Ishikawa (cell line): Measurements from ENCODE around the gene CDC42EP5.

Experiments
- CEBPB ChIP-seq: IDR thresholded peaks from 2 replicates; pipeline ENCODE4 v1.6.1; 2012
- CREB1 ChIP-seq: IDR thresholded peaks from 2 replicates; pipeline ENCODE4 v1.6.1; 2012; ENCODE audit warnings: low read depth
- EGR1 ChIP-seq: IDR thresholded peaks from 2 replicates; pipeline ENCODE4 v1.6.1; 2012
- EP300 ChIP-seq: IDR thresholded peaks from 2 replicates; pipeline ENCODE4 v1.6.1; 2012; ENCODE audit warnings: borderline replicate concordance
- FOXM1 ChIP-seq: IDR thresholded peaks from 2 replicates; pipeline ENCODE4 v1.6.1; 2012; ENCODE audit warnings: low read depth, borderline replicate concordance
- MAX ChIP-seq: IDR thresholded peaks from 2 replicates; pipeline ENCODE4 v1.6.1; 2012
- NFIC ChIP-seq: IDR thresholded peaks from 2 replicates; pipeline ENCODE4 v1.6.1; 2012
- RAD21 ChIP-seq: IDR thresholded peaks from 2 replicates; pipeline ENCODE4 v1.6.1; 2012; ENCODE audit warnings: low read depth
- TAF1 ChIP-seq: IDR thresholded peaks from 2 replicates; pipeline ENCODE4 v1.6.1; 2012; ENCODE audit warnings: low read depth, mild to moderate bottlenecking
- TCF12 ChIP-seq: IDR thresholded peaks from 2 replicates; pipeline ENCODE4 v1.6.1; 2012; ENCODE audit warnings: low read depth
- TEAD4 ChIP-seq: IDR thresholded peaks from 2 replicates; pipeline ENCODE4 v1.6.1; 2012
- USF1 ChIP-seq: IDR thresholded peaks from 2 replicates; pipeline ENCODE4 v1.6.1; 2012
- YY1 ChIP-seq: IDR thresholded peaks from 2 replicates; pipeline ENCODE4 v1.6.1; 2012; ENCODE audit warnings: low read depth
- ZBTB7A ChIP-seq: IDR thresholded peaks from 2 replicates; pipeline ENCODE4 v1.6.1; 2012; ENCODE audit warnings: low read depth
- TF ChIP-seq, protein P1 (sequence below): IDR thresholded peaks from 2 replicates; pipeline ENCODE4 v1.6.1; 2012; ENCODE audit warnings: low read depth, mild to moderate bottlenecking

The CDC42EP5 gene

DNA sequence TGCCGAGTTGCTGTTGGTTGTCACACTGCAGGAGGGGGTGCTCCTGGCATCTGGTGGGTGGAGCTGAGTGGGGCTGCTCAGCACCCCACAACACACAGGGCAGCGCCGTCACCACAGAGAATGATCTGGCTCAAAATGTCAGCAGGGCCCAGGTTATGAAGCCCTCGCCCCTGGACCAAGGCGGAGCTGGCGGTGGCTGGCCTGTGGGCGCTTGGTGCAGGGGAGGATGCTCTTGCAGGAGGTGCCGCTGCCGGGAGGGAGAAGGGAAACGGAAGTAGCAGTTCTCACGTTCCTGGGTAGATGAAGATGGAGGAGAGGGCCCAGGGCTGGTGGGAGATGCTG, 38.3 kb downstream of the CDC42EP5 start:
- TF ChIP-seq CEBPB (no peak), EGR1 (no peak), TEAD4 (no peak), FOXM1 (no peak), MAX (no peak), ZBTB7A (no peak), TCF12 (no peak)

DNA sequence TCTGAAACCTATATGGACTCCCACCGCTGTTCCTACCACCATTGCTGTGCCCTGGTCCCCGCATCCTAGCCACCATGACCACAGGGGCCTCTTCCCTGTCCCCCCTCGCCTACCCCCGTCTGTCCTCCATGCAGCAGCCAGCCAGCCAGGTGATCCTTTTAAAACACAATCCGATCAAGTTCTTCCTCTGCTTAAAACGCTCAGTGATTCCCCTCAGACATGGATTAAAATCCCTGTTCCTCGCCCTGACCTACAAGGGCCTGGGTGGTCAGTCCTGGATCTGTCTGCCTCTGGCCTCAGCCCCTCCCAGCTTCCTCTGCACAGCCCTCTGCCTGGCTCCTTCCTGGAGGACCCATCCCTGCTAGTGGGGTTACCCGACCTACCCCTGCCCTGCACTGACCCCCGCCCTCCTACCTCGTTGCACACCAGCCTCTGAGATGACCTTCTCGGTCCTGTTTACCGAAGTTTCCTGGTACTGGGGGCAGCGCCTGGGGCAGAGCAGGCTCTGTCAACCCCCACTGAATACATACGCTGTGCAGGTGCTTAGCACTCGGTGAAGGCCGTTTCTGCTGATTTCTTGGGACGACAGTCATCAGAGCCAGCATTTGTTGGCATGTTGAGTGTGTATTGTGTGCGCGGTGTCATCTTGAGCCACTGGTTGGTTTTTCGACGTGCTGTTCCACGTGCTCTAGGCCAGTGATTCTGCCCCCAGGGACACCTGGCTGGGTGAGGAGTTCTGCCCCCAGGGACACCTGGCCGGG, 38.8 kb downstream of the CDC42EP5 start:
- TF ChIP-seq FOXM1 (no peak), EGR1 (no peak), NFIC (no peak), ZBTB7A (no peak), TEAD4 (no peak), MAX (no peak), CEBPB (no peak), RAD21 (no peak), USF1 (no peak), TCF12 (no peak)
- TF ChIP-seq, protein P1, sequence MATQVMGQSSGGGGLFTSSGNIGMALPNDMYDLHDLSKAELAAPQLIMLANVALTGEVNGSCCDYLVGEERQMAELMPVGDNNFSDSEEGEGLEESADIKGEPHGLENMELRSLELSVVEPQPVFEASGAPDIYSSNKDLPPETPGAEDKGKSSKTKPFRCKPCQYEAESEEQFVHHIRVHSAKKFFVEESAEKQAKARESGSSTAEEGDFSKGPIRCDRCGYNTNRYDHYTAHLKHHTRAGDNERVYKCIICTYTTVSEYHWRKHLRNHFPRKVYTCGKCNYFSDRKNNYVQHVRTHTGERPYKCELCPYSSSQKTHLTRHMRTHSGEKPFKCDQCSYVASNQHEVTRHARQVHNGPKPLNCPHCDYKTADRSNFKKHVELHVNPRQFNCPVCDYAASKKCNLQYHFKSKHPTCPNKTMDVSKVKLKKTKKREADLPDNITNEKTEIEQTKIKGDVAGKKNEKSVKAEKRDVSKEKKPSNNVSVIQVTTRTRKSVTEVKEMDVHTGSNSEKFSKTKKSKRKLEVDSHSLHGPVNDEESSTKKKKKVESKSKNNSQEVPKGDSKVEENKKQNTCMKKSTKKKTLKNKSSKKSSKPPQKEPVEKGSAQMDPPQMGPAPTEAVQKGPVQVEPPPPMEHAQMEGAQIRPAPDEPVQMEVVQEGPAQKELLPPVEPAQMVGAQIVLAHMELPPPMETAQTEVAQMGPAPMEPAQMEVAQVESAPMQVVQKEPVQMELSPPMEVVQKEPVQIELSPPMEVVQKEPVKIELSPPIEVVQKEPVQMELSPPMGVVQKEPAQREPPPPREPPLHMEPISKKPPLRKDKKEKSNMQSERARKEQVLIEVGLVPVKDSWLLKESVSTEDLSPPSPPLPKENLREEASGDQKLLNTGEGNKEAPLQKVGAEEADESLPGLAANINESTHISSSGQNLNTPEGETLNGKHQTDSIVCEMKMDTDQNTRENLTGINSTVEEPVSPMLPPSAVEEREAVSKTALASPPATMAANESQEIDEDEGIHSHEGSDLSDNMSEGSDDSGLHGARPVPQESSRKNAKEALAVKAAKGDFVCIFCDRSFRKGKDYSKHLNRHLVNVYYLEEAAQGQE: no peak

GRCh38 chr19:54433697-54434096, 39.4 kb downstream of the CDC42EP5 start:
- TF ChIP-seq CEBPB (no peak), YY1 (no peak), FOXM1 (no peak), USF1 (no peak), MAX (no peak)

GRCh38 chr19:54432144-54432738, 40.9 kb downstream of the CDC42EP5 start:
- no peak for TF ChIP-seq USF1
- no peak for TF ChIP-seq TAF1
- TF ChIP-seq RAD21: no peak
- TF ChIP-seq MAX: no peak
- TF ChIP-seq ZBTB7A: no peak

DNA sequence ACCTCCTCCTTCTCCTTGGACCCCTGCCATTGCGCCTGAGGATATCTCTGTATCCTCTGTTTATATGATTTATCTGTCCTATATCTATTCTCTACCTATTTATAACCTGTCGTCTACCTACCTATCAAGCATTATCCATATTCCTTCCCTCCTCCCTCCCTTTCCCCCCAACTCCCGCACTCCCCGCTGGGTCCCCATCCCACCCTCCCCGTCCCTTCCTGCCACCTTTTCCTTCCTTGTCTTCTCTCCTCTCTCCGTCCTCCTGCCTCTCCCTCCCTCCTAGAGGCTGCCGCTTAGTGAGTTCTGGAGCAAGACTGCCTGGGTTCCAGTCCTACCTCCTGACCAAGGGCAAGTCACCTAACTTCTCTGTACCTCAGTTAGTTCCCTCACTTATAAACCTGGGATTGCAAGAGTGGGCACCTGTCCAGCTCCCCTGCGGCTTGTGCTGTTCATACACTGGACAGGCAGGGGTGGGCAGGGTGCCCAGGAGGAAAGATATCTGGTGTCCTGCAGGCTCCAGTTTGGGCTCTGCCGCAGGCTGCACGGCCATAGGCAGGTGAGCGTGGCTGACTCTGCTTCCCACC, 41.7 kb downstream of the CDC42EP5 start:
- TF ChIP-seq TCF12 (peak; percentile 54; the same call in 1 of the 2 replicates), NFIC (peak; percentile 94), RAD21 (no peak), TAF1 (no peak), YY1 (no peak), TEAD4 (peak; percentile 46; the same call in 1 of the 2 replicates), ZBTB7A (no peak), CEBPB (peak; percentile 36; the same call in 1 of the 2 replicates), FOXM1 (no peak), USF1 (peak; percentile 53), EP300 (peak; percentile 52; the same call in 1 of the 2 replicates), CREB1 (no peak), MAX (peak; percentile 51; the same call in 1 of the 2 replicates)
